Measurements from ENCODE around the gene TRABD2B. TPM values are rescaled to one million over a fixed set of nuclear protein-coding genes. Genes with fewer than 3 reads are reported as not detected.

TRABD2B gene
- total RNA-seq, 1 experiment from 2014 or later = 0.05 TPM

GRCh38 chr1:47976728-47977127, 20.5 kb downstream of the TRABD2B start:
- Histone ChIP-seq H3K27ac (ENCODE audit: low read depth, low read length) (no peak overlapping the region), H3K4me3 (replicated peaks in 1 of 2; ENCODE audit: low read depth in 1 of 2, low read length in 2 of 2) (no peak overlapping the region), H3K79me2 (ENCODE audit: insufficient read depth, low read length) (no peaks in the 10 kb centered on the region), H3K27me3 (ENCODE audit: insufficient read depth, low read length) (no peaks in the 10 kb centered on the region; the same call in 1 of the 2 replicates), H2AFZ (ENCODE audit: low read depth, low read length, poor library complexity, severe bottlenecking) (no peak overlapping the region), H3K36me3 (ENCODE audit: control insufficient read depth in 1 of 2, insufficient read depth in 2 of 2, low read length in 2 of 2) (no peaks in the 10 kb centered on the region), H4K20me1 (ENCODE audit: insufficient read depth) (no peaks in the 10 kb centered on the region), H3K4me2 (ENCODE audit: low read length) (no peak overlapping the region), H3K9me3 (ENCODE audit: control insufficient read depth in 1 of 2, insufficient read depth in 1 of 2, low read depth in 1 of 2, low read length in 2 of 2) (no peaks in the 10 kb centered on the region), H3K9me2 (ENCODE audit: insufficient read depth) (no peaks in the 10 kb centered on the region), H3K9ac (ENCODE audit: low read length) (no peak overlapping the region), H3K4me1 (ENCODE audit: control insufficient read depth in 1 of 2, insufficient read depth in 2 of 2, low read length in 2 of 2) (no peaks in the 10 kb centered on the region)
- RAD21 ChIA-PET (ENCODE audit: low non-redundant PET in 1 of 2, low total read pairs in 2 of 2, uncharacterized antibody in 2 of 2, unreplicated experiment in 2 of 2) = no interaction called here
- intact Hi-C loops (cut with micrococcal nuclease) = no loop called here
- DNase-seq (ENCODE audit: low read depth, low spot score) (no peak), ATAC-seq (no peak)
- CTCF ChIA-PET = no interaction called here
- POLR2A ChIA-PET = no interaction called here
- TF ChIP-seq EZH2 (IDR thresholded peaks at IDR 0.05) = no peak
- TF ChIP-seq SP1 (IDR thresholded peaks at IDR 0.05; ENCODE audit: low read depth) = no peak
- no peak for TF ChIP-seq EGR1 (IDR thresholded peaks at IDR 0.05; ENCODE audit: low read depth)
- no peak for TF ChIP-seq SRF (IDR thresholded peaks at IDR 0.05; ENCODE audit: low read depth)
- TF ChIP-seq ATF3 (IDR thresholded peaks at IDR 0.05) = no peak
- no peak for TF ChIP-seq ZBTB33 (IDR thresholded peaks at IDR 0.05; ENCODE audit: extremely low read depth, insufficient replicate concordance, low read length)
- TF ChIP-seq JUND (IDR thresholded peaks at IDR 0.05) = no peak
- TF ChIP-seq POLR2AphosphoS5 (IDR thresholded peaks at IDR 0.05; ENCODE audit: low read depth, low read length) = no peak
- no peak for TF ChIP-seq ZNF274 (IDR thresholded peaks at IDR 0.05; ENCODE audit: low read depth, low read length)
- no peak for TF ChIP-seq POLR2A (IDR thresholded peaks at IDR 0.05; ENCODE audit: borderline replicate concordance, extremely low read depth, insufficient read depth, insufficient read length)
- TF ChIP-seq CBX3 (IDR thresholded peaks at IDR 0.05; ENCODE audit: low read depth) = no peak
- TF ChIP-seq SIN3A (IDR thresholded peaks at IDR 0.05; ENCODE audit: low read depth) = no peak
- no peak for TF ChIP-seq ELF1 (IDR thresholded peaks at IDR 0.05; ENCODE audit: borderline replicate concordance, low read depth)
- no peak for TF ChIP-seq ZFX (IDR thresholded peaks at IDR 0.05)
- TF ChIP-seq CTCF (IDR thresholded peaks at IDR 0.05 in 2 of 3, conservative IDR thresholded peaks at IDR 0.05 in 1 of 3; ENCODE audit: borderline replicate concordance in 1 of 3, insufficient read depth in 1 of 3, low read depth in 2 of 3, low read length in 2 of 3) = no peak
- no peak for TF ChIP-seq EZH2phosphoT487 (IDR thresholded peaks at IDR 0.05; ENCODE audit: borderline replicate concordance)
- no peak for TF ChIP-seq YY1 (IDR thresholded peaks at IDR 0.05; ENCODE audit: extremely low read depth, insufficient replicate concordance, low read depth, low read length)
- no TSS peak for BruUV-seq (replicated peaks)

Measured in HCT116 (cell line).